Measurements from ENCODE around the gene E2F8.

E2F8 gene

GRCh38 chr11:19237381-19237780, 3.4 kb downstream of the E2F8 start:
- no peak overlapping the region for H3K4me2 ChIP-seq (ENCODE audit: low read length)
- H3K27me3 ChIP-seq (ENCODE audit: control insufficient read depth, insufficient read depth, low read length) = peaks cover 7% of the 10 kb centered on the region
- H3K36me3 ChIP-seq (ENCODE audit: insufficient read depth, low read length) = no peaks in the 10 kb centered on the region

DNA sequence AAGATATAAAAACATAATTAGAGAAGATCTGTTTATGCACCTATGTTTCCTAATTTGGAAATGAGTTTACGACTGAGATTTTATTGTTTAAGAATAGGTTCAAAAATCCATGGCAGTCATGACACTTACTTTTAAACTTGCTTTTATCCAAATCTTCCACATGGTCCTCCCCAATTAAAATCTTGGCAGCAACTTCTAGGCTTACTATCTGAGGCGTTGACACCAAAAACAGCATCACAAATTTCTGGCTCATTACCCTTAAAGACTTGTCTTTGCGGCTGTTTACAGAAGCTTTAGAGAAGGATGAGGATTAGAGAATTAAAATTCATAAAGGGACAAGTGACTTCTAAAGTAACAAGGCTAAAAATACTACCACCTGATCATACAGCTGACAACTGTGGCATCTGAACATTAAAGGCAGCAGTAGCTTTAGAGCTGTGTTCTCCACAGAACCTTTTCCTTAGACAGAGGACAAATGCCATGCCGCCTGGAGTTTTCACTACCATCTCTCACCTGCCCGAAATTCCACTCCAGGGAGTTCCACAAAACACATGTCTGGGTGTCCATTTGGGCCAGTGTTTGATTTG, 6.4 kb downstream of the E2F8 start:
- no peaks in the 10 kb centered on the region for H3K36me3 ChIP-seq (ENCODE audit: insufficient read depth, low read length)
- no peak overlapping the region for H3K9ac ChIP-seq (ENCODE audit: low read depth, low read length)
- no peak overlapping the region for H3K4me3 ChIP-seq (ENCODE audit: low read length)
- no peaks in the 10 kb centered on the region for H3K27me3 ChIP-seq (ENCODE audit: control insufficient read depth, insufficient read depth, low read length)
- H3K4me1 ChIP-seq (ENCODE audit: control insufficient read depth, insufficient read depth, low read length) = peaks cover 9% of the 10 kb centered on the region
- H3K9me3 ChIP-seq (replicated peaks; ENCODE audit: low read length) = no peaks in the 10 kb centered on the region
- no peak overlapping the region for H3K4me2 ChIP-seq (ENCODE audit: low read length)

More at GRCh38 chr11:19237381-19237780, 3.4 kb downstream of the E2F8 start:
- peaks cover 17% of the 10 kb centered on the region for H3K4me1 ChIP-seq (ENCODE audit: control insufficient read depth, insufficient read depth, low read length)
- H3K9ac ChIP-seq (ENCODE audit: low read depth, low read length) = no peak overlapping the region
- H3K4me3 ChIP-seq (ENCODE audit: low read length) = no peak overlapping the region
- H3K9me3 ChIP-seq (replicated peaks; ENCODE audit: low read length) = no peaks in the 10 kb centered on the region

DNA sequence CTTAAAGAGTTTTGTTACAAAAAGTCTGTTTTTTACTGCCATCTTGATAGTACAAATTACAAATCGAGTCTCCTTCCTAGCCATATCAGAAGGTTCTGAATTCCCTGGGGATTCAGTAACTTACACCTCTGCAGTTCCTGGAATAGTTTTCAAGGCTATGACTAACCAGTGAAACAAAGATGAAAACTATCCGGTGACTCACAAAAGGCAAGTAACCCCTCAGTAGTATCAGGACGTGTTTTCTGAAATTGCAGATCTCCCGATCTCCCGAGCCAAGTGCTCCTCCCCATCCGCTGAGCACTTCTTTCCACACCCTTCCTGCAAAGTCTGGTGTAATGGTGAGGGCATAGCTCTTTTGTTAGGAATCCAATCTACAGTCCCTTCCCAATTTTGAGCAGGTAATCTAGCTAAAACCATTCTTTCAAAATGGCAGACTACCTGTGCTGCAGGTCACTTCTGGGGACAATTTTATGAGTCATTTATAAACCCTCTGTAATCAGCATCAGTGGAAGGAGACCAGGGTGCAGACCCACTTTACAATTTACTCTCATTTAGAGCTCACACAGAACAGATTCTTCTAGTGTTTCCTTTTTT, 7.7 kb downstream of the E2F8 start:
- Histone ChIP-seq H3K4me3 (ENCODE audit: low read length) (no peak overlapping the region), H3K4me1 (ENCODE audit: control insufficient read depth, insufficient read depth, low read length) (peaks cover 9% of the 10 kb centered on the region), H3K36me3 (ENCODE audit: insufficient read depth, low read length) (no peaks in the 10 kb centered on the region), H3K9ac (ENCODE audit: low read depth, low read length) (no peak overlapping the region), H3K4me2 (ENCODE audit: low read length) (peak overlapping the region; percentile 38), H3K9me3 (replicated peaks; ENCODE audit: low read length) (no peaks in the 10 kb centered on the region), H3K27me3 (ENCODE audit: control insufficient read depth, insufficient read depth, low read length) (no peaks in the 10 kb centered on the region)

DNA sequence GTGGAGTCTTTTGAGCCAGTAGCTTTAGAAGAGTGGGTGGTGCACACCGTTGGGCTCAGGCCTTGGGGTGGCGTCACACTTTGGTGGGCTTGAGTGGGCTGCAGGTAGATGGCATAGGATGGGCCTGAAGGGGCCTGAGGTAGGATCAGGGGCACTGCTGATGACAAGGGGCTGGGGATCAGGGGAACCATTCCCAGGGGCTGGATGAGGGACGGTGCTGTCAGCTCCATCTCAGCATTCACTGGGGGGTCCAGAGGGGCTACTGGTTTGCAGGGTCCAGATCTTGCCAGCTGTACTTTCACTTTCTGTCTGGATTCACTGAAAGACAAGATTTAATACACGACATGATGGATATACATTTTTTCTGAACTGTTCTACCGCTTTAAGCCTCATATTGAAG, 11.1 kb downstream of the E2F8 start:
- Histone ChIP-seq H3K4me3 (ENCODE audit: low read length) (no peak overlapping the region), H3K9me3 (replicated peaks; ENCODE audit: low read length) (no peaks in the 10 kb centered on the region), H3K36me3 (ENCODE audit: insufficient read depth, low read length) (no peaks in the 10 kb centered on the region), H3K27me3 (ENCODE audit: control insufficient read depth, insufficient read depth, low read length) (no peaks in the 10 kb centered on the region), H3K4me2 (ENCODE audit: low read length) (no peak overlapping the region), H3K9ac (ENCODE audit: low read depth, low read length) (no peak overlapping the region), H3K4me1 (ENCODE audit: control insufficient read depth, insufficient read depth, low read length) (peaks cover 9% of the 10 kb centered on the region)

DNA sequence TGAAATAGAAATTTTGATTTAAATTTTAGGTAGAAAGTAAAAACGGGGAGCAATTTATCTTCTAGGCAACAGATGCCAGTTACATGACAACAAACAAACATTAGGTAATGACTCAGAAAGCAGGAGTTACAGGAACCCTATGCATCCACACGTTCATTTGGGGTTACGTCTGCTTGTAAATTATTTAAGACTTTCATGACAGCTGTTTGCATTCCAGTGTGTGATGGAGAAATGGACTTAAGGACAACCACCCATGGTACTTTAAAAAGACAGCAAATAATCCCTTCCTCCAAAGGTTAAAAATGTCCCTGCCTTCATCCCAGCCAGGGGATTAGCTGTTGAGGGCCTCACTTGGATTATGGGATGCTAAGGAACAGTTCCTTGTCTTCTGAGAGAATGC, 11.8 kb downstream of the E2F8 start:
- H3K9me3 ChIP-seq (replicated peaks; ENCODE audit: low read length) = no peaks in the 10 kb centered on the region
- no peaks in the 10 kb centered on the region for H3K36me3 ChIP-seq (ENCODE audit: insufficient read depth, low read length)
- no peak overlapping the region for H3K9ac ChIP-seq (ENCODE audit: low read depth, low read length)
- H3K4me3 ChIP-seq (ENCODE audit: low read length) = no peak overlapping the region
- no peaks in the 10 kb centered on the region for H3K27me3 ChIP-seq (ENCODE audit: control insufficient read depth, insufficient read depth, low read length)
- H3K4me1 ChIP-seq (ENCODE audit: control insufficient read depth, insufficient read depth, low read length) = peaks cover 9% of the 10 kb centered on the region
- H3K4me2 ChIP-seq (ENCODE audit: low read length) = no peak overlapping the region

DNA sequence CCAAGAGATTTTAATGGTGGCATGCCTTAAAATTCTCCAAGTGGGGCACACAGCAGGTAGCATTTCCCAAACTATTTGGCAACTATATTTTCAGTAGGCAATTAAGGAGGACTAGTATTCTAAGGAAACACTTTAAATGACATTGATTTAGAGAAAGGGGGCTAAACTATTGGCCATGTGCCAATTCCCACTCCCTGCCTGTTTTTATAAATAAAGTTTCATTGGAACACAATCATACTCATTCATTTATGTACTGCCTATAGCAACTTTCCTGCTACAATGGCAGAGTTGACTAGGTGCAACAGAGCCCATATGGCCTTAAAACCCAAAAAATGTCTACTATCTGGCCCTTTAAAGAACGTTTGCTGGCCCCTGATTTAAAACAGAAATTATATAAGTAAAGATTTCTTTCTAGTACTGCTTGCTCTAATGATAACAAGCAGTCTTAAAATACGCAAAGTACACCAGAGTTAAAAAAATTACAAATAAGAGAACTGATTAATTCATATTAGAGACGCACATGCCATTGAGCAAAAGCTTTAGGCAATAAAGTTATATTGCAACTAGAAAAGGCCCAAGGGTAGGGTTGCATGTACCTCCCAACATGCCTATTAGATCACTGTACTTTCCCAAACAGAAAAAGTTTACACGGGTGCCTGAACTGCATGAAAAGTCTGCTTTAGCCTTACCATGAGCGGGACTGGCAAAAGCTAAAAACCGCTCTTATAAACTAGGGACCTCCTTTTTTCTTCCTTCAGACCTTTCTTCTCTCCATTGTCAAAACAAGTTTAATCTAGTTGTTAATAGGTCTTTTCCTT, 14.2 kb downstream of the E2F8 start:
- H3K9me3 ChIP-seq (replicated peaks; ENCODE audit: low read length) = no peaks in the 10 kb centered on the region
- H3K4me1 ChIP-seq (ENCODE audit: control insufficient read depth, insufficient read depth, low read length) = no peaks in the 10 kb centered on the region
- H3K9ac ChIP-seq (ENCODE audit: low read depth, low read length) = no peak overlapping the region

DNA sequence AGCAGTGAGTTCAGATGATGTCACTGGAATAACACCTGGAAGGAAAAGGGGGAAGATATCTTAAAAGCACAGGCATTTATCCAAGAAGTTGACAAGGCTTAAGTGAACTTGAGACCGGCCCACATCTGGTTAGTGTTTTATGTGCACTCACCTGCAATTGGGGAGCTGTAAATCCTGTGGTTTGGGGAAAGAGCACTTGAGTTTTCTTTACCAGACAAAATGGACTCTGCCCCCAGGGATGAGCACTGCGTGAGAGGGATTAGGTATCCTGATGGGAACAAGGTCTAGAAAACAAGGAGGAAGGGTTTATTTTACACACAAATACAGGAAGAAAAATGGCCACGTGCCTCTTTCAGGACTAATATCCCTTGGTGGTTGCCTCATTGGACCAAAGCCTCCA, 15.2 kb downstream of the E2F8 start:
- no peaks in the 10 kb centered on the region for H3K4me1 ChIP-seq (ENCODE audit: control insufficient read depth, insufficient read depth, low read length)
- H3K27me3 ChIP-seq (ENCODE audit: control insufficient read depth, insufficient read depth, low read length) = no peaks in the 10 kb centered on the region
- H3K36me3 ChIP-seq (ENCODE audit: insufficient read depth, low read length) = no peaks in the 10 kb centered on the region
- H3K9ac ChIP-seq (ENCODE audit: low read depth, low read length) = no peak overlapping the region
- H3K4me3 ChIP-seq (ENCODE audit: low read length) = no peak overlapping the region
- no peak overlapping the region for H3K4me2 ChIP-seq (ENCODE audit: low read length)
- no peaks in the 10 kb centered on the region for H3K9me3 ChIP-seq (replicated peaks; ENCODE audit: low read length)

More for the DNA sequence above, 14.2 kb downstream of the E2F8 start:
- H3K4me3 ChIP-seq (ENCODE audit: low read length) = no peak overlapping the region
- H3K36me3 ChIP-seq (ENCODE audit: insufficient read depth, low read length) = no peaks in the 10 kb centered on the region
- H3K4me2 ChIP-seq (ENCODE audit: low read length) = no peak overlapping the region
- H3K27me3 ChIP-seq (ENCODE audit: control insufficient read depth, insufficient read depth, low read length) = no peaks in the 10 kb centered on the region

- Histone ChIP-seq H3K4me3 (ENCODE audit: low read length) (no peak overlapping the region), H3K4me1 (ENCODE audit: control insufficient read depth, insufficient read depth, low read length) (no peaks in the 10 kb centered on the region), H3K27me3 (ENCODE audit: control insufficient read depth, insufficient read depth, low read length) (peaks cover 3% of the 10 kb centered on the region), H3K9me3 (replicated peaks; ENCODE audit: low read length) (no peaks in the 10 kb centered on the region), H3K36me3 (ENCODE audit: insufficient read depth, low read length) (no peaks in the 10 kb centered on the region), H3K9ac (ENCODE audit: low read depth, low read length) (no peak overlapping the region), H3K4me2 (ENCODE audit: low read length) (no peak overlapping the region)
These were observed 15.6 kb downstream of the E2F8 start for GRCh38 chr11:19225123-19225522.

GRCh38 chr11:19220903-19221724, 19.6 kb downstream of the E2F8 start:
- H3K4me3 ChIP-seq (ENCODE audit: low read length) = no peak overlapping the region
- no peak overlapping the region for H3K4me2 ChIP-seq (ENCODE audit: low read length)
- peaks cover 9% of the 10 kb centered on the region for H3K4me1 ChIP-seq (ENCODE audit: control insufficient read depth, insufficient read depth, low read length)
- no peaks in the 10 kb centered on the region for H3K9me3 ChIP-seq (replicated peaks; ENCODE audit: low read length)
- H3K9ac ChIP-seq (ENCODE audit: low read depth, low read length) = no peak overlapping the region
- peaks cover 36% of the 10 kb centered on the region for H3K27me3 ChIP-seq (ENCODE audit: control insufficient read depth, insufficient read depth, low read length)
- H3K36me3 ChIP-seq (ENCODE audit: insufficient read depth, low read length) = no peaks in the 10 kb centered on the region

DNA sequence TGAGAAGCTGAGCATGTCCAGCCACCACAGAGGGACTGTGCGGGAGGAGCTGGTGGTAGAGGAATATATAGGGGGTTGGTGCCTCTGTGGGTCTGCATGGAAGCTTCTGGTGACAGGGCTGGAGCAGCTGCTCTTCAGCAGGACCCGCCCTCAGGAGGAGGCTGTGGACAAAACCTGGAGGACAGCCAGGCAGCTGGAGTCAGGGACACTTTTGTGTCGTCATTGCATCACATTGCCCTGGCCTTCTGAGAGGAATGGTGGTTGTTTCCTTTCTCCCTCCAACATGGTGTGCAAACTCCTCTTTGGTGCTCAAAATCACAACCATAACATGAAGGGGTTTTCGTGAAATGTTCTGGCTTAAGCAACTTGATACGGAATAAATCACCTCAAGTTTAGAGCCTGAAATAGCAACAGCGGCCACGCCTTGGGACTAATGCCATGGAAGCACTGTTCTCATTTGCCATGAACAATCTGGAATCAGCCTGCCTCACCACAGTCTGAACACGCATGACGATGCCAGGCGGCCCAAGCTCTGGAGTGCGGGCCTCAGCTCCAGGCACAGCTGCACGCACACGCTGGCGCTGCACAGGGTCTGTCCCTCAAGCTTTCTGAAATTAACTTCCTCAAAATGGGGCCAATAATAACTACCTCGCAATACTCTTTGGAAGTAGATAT, 21.8 kb downstream of the E2F8 start:
- Histone ChIP-seq H3K9ac (ENCODE audit: low read depth, low read length) (no peak overlapping the region), H3K27me3 (ENCODE audit: control insufficient read depth, insufficient read depth, low read length) (peaks cover 54% of the 10 kb centered on the region), H3K4me2 (ENCODE audit: low read length) (peak overlapping the region; percentile 65), H3K4me1 (ENCODE audit: control insufficient read depth, insufficient read depth, low read length) (peaks cover 9% of the 10 kb centered on the region), H3K9me3 (replicated peaks; ENCODE audit: low read length) (no peaks in the 10 kb centered on the region), H3K36me3 (ENCODE audit: insufficient read depth, low read length) (no peaks in the 10 kb centered on the region), H3K4me3 (ENCODE audit: low read length) (peak overlapping the region; percentile 32)

DNA sequence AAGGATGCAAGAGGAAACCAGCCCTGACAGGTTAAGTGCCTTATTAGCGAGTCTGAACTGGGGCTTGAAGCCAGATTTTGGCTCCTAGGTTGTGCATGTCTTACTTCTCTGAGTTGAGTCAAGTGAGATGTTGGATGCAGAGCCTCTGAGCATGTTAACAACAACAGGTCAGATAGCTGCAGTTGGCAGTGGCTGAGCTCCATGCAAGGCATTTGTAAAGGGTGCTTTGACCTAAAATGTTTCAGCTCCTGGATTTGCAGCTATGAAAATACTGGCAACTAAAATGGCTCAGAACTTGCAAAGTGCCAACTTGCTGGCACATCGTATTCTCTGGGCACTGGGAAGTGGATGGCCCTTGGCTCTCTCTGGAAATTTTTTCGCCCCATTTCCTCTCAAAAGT, 22.5 kb downstream of the E2F8 start:
- H3K4me1 ChIP-seq (ENCODE audit: control insufficient read depth, insufficient read depth, low read length) = peaks cover 9% of the 10 kb centered on the region
- no peaks in the 10 kb centered on the region for H3K9me3 ChIP-seq (replicated peaks; ENCODE audit: low read length)
- no peak overlapping the region for H3K4me3 ChIP-seq (ENCODE audit: low read length)
- H3K36me3 ChIP-seq (ENCODE audit: insufficient read depth, low read length) = no peaks in the 10 kb centered on the region
- no peak overlapping the region for H3K9ac ChIP-seq (ENCODE audit: low read depth, low read length)
- no peak overlapping the region for H3K4me2 ChIP-seq (ENCODE audit: low read length)
- H3K27me3 ChIP-seq (ENCODE audit: control insufficient read depth, insufficient read depth, low read length) = peaks cover 61% of the 10 kb centered on the region

Measured in skeletal muscle satellite cell (primary cell).